Suprapubic skin (tissue), 4 donors: ENCODE measurements around the gene NUDT3. TPM values are rescaled to one million over a fixed set of nuclear protein-coding genes. Genes with fewer than 3 reads are reported as not detected.
"Not testable (repeated sequence)": the region's sequence is repeated elsewhere in the genome, so short reads cannot be mapped to it uniquely, and the experiment has no call there.

Experiments
- DNase-seq, 2 donors: peaks; one replicate each; pipeline ENCODE4 v3.0.0-alpha.2; 2019; ENCODE audit warnings: low spot score in 2 of 2
- H3K27ac ChIP-seq: fragments of 200-600 bp; sonication (generic); one replicate; pipeline ENCODE4 v1.5.1; 2019
- H3K27me3 ChIP-seq: fragments of 200-600 bp; sonication (generic); one replicate; pipeline ENCODE4 v1.5.1; 2019
- H3K36me3 ChIP-seq: fragments of 200-600 bp; sonication (generic); one replicate; pipeline ENCODE4 v1.5.1; 2019
- H3K4me1 ChIP-seq: fragments of 200-600 bp; sonication (generic); one replicate; pipeline ENCODE4 v1.5.1; 2019
- H3K4me3 ChIP-seq: fragments of 200-600 bp; sonication (generic); one replicate; pipeline ENCODE4 v1.5.1; 2019; ENCODE audit warnings: mild to moderate bottlenecking
- H3K9me3 ChIP-seq: fragments of 200-600 bp; sonication (generic); one replicate; pipeline ENCODE4 v1.5.1; 2019
- EP300 ChIP-seq: sonication (generic); formaldehyde crosslinking; IDR thresholded peaks from one replicate; pipeline ENCODE4 v1.6.1; 2017; ENCODE audit warnings: antibody characterized with exemption
- POLR2A ChIP-seq, 2 donors: fragments of 450-650 bp; IDR thresholded peaks; one replicate each; pipeline ENCODE4 v1.6.1; 2017; ENCODE audit warnings: antibody characterized with exemption in 2 of 2, mild to moderate bottlenecking in 2 of 2, moderate library complexity in 2 of 2
- POLR2AphosphoS5 ChIP-seq, 3 donors: sonication (generic); formaldehyde crosslinking; IDR thresholded peaks; one replicate each; pipeline ENCODE4 v1.6.1; 2017; ENCODE audit warnings: antibody characterized with exemption in 3 of 3
- WGBS: methylation state at CpG from one replicate; pipeline ENCODE4 v1.1.5; 2018; 5-methylcytosine and 5-hydroxymethylcytosine counted together
- total RNA-seq, 4 donors: library from RNA; depleted of rRNA; stranded (reverse); fragments of >200 nt; gene quantifications; one replicate each; pipeline ENCODE4 v1.1.0, GENCODE V29; 2016
- TF ChIP-seq, protein P1 (sequence below), 2 donors: fragments of 200-600 bp in 1 of 2; fragments of 450-650 bp in 1 of 2; sonication (generic) in 1 of 2; IDR thresholded peaks; one replicate each; pipeline ENCODE4 v1.5.1; 2016 to 2019; ENCODE audit warnings: antibody characterized with exemption in 2 of 2, mild to moderate bottlenecking in 1 of 2, moderate library complexity in 1 of 2

Gene NUDT3
- total RNA-seq, 4 donors from 2014 or later, result 23.2 to 34.6 (median 28.0) TPM

DNA sequence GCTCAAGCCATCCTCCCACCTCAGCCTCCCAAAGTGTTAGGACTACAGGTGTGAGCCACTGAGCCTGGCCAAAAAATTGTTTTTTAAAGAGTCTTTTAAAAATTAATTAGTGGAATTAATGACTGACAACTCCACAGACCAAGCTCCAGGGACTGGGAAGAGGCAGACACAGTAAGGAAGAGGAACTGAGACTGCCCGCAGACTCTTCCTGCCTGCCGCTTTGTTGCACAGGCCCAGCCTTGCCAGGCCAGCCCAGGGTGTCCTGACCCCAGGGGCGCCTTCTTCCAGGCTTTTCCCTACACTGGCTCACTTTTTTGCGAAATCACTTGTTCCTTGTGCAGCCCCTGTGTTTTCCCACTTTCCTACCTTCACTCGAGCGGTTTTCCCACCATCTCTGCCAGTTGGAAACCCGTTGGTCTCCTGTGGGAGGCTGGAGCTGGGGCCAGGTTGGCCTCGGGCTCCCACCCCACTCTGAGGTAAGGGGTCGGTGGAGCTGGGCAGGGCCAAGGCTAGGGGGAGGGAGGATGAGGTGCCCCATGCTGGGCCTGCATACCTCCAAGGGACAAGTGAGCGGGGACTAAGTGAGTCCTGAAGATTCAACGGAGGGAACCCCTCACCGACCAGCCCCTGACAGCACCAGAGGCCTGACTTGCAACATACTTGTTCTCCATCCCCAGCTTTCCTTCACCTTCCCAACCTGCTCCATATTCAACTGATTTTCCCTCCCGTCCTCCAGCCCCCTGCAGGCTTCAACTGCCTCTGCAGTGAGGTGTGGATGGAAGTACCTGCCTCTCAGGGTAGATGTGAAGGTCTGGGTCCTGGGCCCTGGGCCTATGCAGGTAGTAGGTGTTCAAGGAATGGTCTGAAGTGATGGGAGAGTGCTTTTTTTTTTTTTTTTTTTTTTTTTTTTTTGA is 120.2 kb downstream of the NUDT3 start:
- Histone ChIP-seq H3K27me3 (no peaks in the 10 kb centered on the region), H3K9me3 (no peaks in the 10 kb centered on the region), H3K4me3 (no peak overlapping the region), H3K36me3 (no peaks in the 10 kb centered on the region), H3K27ac (no peak overlapping the region), H3K4me1 (peaks cover 4% of the 10 kb centered on the region)
- WGBS, result 86% methylated on average over 13 of the region's 13 CpGs
- no peak for TF ChIP-seq EP300
- DNase-seq, result no peak

DNA sequence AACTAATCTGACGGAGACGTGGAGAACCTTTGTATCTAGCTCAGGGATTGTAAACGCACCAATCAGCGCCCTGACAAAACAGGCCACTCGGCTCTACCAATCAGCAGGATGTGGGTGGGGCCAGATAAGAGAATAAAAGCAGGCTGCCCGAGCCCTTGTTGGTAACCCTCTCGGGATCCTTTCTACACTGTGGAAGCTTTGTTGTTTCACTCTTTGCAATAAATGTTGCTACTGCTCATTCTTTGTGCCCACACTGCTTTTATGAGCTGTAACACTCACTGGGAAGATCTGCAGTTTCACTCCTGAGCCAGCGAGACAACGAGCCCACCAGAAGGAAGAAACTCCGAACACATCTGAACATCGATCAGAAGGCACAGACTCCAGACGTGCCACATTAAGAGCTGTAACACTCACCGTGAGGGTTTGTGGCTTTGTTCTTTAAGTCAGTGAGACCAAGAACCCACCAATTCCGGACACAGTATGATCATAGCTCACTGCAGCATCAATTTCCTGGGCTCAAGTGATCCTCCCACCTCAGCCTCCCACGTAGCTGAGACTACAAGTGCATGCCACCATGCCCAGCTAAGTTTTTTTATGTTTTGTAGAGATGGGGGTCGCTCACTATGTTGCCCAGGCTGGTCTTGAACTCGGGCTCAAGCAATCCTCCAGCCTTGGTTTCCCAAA is 122.7 kb downstream of the NUDT3 start:
- H3K9me3 ChIP-seq, H3K27me3 ChIP-seq, H3K4me3 ChIP-seq, DNase-seq, H3K27ac ChIP-seq, H3K36me3 ChIP-seq, H3K4me1 ChIP-seq: not testable (repeated sequence)
- WGBS, result 75% methylated on average over 17 of the region's 17 CpGs

DNA sequence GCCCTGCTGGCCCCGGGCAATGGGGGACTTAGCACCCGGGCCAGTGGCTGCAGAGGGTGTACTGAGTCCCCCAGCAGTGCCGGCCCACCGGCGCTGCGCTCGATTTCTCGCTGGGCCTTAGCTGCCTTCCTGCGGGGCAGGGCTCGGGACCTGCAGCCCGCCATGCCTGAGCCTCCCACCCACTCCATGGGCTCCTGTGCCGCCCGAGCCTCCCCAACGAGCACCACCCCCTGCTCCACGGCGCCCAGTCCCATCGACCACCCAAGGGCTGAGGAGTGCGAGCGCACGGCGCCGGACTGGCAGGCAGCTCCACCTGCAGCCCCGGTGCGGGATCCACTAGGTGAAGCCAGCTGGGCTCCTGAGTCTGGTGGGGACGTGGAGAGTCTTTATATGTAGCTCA is 123.3 kb downstream of the NUDT3 start:
- WGBS, result 95% methylated on average over 20 of the region's 25 CpGs
- DNase-seq, result not testable (repeated sequence)

DNA sequence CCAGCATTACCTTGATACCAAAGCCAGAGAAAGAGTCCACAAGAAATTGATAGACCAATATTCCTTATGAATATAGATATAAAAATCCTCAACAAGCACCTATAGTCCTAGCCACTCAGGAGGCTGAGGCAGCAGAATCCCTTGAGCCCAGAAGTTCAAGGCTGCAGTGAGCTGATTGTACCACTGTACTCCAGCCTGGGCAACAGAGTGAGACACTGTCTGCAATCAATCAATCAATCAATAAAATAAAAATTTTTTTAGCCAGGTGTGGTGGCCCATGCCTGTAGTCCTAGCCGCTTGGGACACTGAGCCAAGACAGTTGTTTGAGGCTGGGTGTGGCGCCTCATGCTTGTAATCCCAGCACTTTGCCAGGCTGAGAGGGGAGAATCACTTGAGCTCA is 124.7 kb downstream of the NUDT3 start:
- no peaks in the 10 kb centered on the region for H3K36me3 ChIP-seq
- WGBS, result 80% methylated on average over 2 of the region's 2 CpGs
- H3K27me3 ChIP-seq, result no peaks in the 10 kb centered on the region
- no peaks in the 10 kb centered on the region for H3K9me3 ChIP-seq
- no peaks in the 10 kb centered on the region for H3K4me1 ChIP-seq
- no peak overlapping the region for H3K27ac ChIP-seq
- no peak for DNase-seq
- TF ChIP-seq POLR2A (IDR thresholded peaks at IDR 0.05), result no peak
- TF ChIP-seq, protein P1, sequence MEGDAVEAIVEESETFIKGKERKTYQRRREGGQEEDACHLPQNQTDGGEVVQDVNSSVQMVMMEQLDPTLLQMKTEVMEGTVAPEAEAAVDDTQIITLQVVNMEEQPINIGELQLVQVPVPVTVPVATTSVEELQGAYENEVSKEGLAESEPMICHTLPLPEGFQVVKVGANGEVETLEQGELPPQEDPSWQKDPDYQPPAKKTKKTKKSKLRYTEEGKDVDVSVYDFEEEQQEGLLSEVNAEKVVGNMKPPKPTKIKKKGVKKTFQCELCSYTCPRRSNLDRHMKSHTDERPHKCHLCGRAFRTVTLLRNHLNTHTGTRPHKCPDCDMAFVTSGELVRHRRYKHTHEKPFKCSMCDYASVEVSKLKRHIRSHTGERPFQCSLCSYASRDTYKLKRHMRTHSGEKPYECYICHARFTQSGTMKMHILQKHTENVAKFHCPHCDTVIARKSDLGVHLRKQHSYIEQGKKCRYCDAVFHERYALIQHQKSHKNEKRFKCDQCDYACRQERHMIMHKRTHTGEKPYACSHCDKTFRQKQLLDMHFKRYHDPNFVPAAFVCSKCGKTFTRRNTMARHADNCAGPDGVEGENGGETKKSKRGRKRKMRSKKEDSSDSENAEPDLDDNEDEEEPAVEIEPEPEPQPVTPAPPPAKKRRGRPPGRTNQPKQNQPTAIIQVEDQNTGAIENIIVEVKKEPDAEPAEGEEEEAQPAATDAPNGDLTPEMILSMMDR (IDR thresholded peaks at IDR 0.05), result no peak
- no peak for TF ChIP-seq EP300
- TF ChIP-seq POLR2AphosphoS5 (IDR thresholded peaks at IDR 0.05), result no peak
- H3K4me3 ChIP-seq, result no peak overlapping the region

More for the DNA sequence above, 123.3 kb downstream of the NUDT3 start:
- not testable (repeated sequence) for H3K4me3 ChIP-seq, H3K36me3 ChIP-seq, H3K27me3 ChIP-seq, H3K9me3 ChIP-seq, H3K27ac ChIP-seq, H3K4me1 ChIP-seq

DNA sequence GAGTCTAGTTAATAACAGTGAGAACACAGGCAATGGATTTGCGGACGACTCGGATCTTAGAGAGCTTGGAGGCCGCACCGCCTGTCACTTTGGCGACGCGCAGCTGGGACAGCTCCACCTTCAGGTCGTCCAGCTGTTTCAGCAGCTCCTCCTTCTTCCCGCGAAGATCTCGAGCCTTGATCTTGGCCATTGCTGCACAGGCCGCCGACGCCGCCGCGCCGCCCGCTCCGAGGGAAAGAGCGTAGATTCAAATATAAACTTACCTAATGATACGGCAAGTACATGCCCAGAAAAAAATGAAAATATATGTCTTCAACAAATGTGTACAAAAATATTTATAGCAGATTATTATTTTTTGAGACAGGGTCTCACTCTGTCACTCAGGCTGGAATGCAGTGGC is 129.0 kb downstream of the NUDT3 start:
- not testable (repeated sequence) for H3K4me3 ChIP-seq, DNase-seq, H3K27me3 ChIP-seq, H3K9me3 ChIP-seq, H3K27ac ChIP-seq, H3K36me3 ChIP-seq, H3K4me1 ChIP-seq
- WGBS, result 82% methylated on average over 23 of the region's 23 CpGs

DNA sequence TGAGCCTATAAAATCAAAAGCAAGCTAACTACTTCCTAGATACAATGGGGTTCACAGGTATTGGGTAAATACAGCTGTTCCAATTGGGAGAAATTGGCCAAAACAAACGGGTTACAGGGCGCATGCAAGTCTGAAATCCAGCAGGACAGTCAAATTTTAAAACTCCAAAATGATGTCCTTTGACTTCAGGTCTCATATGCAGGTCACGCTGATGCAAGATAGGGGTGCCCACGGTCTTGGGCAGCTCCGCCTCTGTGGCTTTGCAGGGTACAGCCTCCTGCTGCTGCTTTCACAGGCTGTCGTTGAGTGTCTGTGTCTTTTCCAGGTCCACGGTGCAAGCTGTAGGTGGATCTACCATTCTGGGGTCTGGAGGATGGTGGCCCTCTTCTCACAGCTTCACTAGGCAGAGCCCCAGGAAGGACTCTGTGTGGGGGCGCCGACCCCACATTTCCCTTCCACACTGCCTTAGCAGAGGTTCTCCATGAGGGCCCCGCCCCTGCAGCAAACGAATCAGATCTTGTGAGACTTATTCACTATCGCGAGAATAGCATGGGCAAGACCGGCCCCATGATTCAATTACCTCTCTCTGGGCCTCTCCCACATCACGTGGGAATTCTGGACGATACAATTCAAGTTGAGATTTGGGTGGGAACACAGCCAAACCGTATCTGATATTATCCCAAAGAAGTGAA is 131.7 kb downstream of the NUDT3 start:
- 88% methylated on average over 17 of the region's 17 CpGs for WGBS
- no peak overlapping the region for H3K27ac ChIP-seq

More for the DNA sequence above, 131.7 kb downstream of the NUDT3 start:
- H3K9me3 ChIP-seq, result no peaks in the 10 kb centered on the region
- H3K27me3 ChIP-seq, result no peaks in the 10 kb centered on the region
- TF ChIP-seq POLR2AphosphoS5 (IDR thresholded peaks at IDR 0.05), result no peak
- TF ChIP-seq, protein P1 (IDR thresholded peaks at IDR 0.05), result no peak
- TF ChIP-seq EP300, result no peak
- no peak for TF ChIP-seq POLR2A (IDR thresholded peaks at IDR 0.05)
- no peak overlapping the region for H3K4me3 ChIP-seq
- H3K4me1 ChIP-seq, result no peaks in the 10 kb centered on the region
- no peak for DNase-seq
- H3K36me3 ChIP-seq, result no peaks in the 10 kb centered on the region
